ENCODE results near the gene MYO5B.

The MYO5B gene

GRCh38 chr18:49948975-49949374 lies 246.0 kb downstream of the MYO5B start:
- H3K36me3 Mint-ChIP-seq (ENCODE audit: low read depth) = no peaks in the 10 kb centered on the region
- H3K27ac Mint-ChIP-seq = no peak overlapping the region
- H3K27me3 Mint-ChIP-seq = peaks cover 3% of the 10 kb centered on the region
- no peaks in the 10 kb centered on the region for H3K4me1 Mint-ChIP-seq (ENCODE audit: low read depth)
- no peaks in the 10 kb centered on the region for H3K9me3 Mint-ChIP-seq
- no peak overlapping the region for H3K4me3 Mint-ChIP-seq
- intact Hi-C loops (cut with micrococcal nuclease) = no loop called here

- H3K36me3 Mint-ChIP-seq (ENCODE audit: low read depth) = no peaks in the 10 kb centered on the region
- no peaks in the 10 kb centered on the region for H3K4me1 Mint-ChIP-seq (ENCODE audit: low read depth)
- peaks cover 3% of the 10 kb centered on the region for H3K27me3 Mint-ChIP-seq
- intact Hi-C loops (cut with micrococcal nuclease) = no loop called here
- H3K4me3 Mint-ChIP-seq = no peak overlapping the region
- no peaks in the 10 kb centered on the region for H3K9me3 Mint-ChIP-seq
- no peak overlapping the region for H3K27ac Mint-ChIP-seq
These were observed 250.3 kb downstream of the MYO5B start for GRCh38 chr18:49944663-49945062.

- intact Hi-C loops (cut with micrococcal nuclease) = no loop called here
- Mint-ChIP-seq H3K27me3 (peaks cover 2% of the 10 kb centered on the region), H3K4me3 (no peak overlapping the region), H3K4me1 (ENCODE audit: low read depth) (no peaks in the 10 kb centered on the region), H3K36me3 (ENCODE audit: low read depth) (no peaks in the 10 kb centered on the region), H3K9me3 (no peaks in the 10 kb centered on the region), H3K27ac (no peak overlapping the region)
These were observed 258.1 kb downstream of the MYO5B start for GRCh38 chr18:49936821-49937220.

DNA sequence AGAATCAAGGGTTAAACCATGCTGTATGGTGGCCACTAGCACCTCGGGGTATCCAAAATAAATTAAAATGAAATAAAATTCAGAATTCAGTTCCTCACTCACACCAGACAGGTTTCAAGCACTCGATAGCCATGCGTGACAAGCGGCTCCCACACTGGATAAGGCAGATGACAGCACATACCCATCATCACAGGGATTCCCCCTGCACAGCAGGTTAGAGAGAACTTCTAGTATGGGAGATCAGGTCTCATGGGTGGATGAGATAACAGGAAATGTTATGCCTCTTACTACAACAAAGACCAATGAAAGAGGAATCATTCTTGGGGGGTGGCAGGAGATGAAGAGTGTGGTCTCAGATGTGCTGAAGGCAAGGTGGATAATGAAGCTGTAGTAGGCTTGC lies 259.7 kb downstream of the MYO5B start:
- H3K36me3 Mint-ChIP-seq (ENCODE audit: low read depth) = no peaks in the 10 kb centered on the region
- no peaks in the 10 kb centered on the region for H3K4me1 Mint-ChIP-seq (ENCODE audit: low read depth)
- intact Hi-C loops (cut with micrococcal nuclease) = no loop called here
- H3K4me3 Mint-ChIP-seq = no peak overlapping the region
- peaks cover 2% of the 10 kb centered on the region for H3K27me3 Mint-ChIP-seq
- H3K9me3 Mint-ChIP-seq = no peaks in the 10 kb centered on the region
- no peak overlapping the region for H3K27ac Mint-ChIP-seq

DNA sequence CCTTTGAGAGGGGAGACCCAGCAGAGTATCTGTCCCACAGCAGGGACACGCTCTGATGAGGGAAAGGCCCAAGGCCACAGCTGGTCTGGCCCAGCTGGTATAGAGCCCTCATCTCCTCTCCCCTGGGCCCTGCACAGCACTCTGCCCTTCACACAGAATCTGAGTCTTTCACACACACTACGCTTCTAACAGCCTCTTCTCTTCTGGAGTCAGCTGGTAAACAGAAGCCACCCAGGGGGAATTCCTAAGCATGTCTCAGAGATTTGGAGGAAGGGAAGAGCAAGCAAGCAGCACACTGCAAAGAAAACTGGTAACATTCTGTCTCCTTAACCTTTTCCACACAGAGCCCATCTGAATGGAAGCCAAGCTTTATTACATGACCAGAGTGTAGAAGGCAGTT lies 260.5 kb downstream of the MYO5B start:
- H3K27ac Mint-ChIP-seq = no peak overlapping the region
- no peaks in the 10 kb centered on the region for H3K9me3 Mint-ChIP-seq
- no peaks in the 10 kb centered on the region for H3K36me3 Mint-ChIP-seq (ENCODE audit: low read depth)
- H3K4me1 Mint-ChIP-seq (ENCODE audit: low read depth) = no peaks in the 10 kb centered on the region
- H3K4me3 Mint-ChIP-seq = no peak overlapping the region
- intact Hi-C loops (cut with micrococcal nuclease) = no loop called here
- peaks cover 2% of the 10 kb centered on the region for H3K27me3 Mint-ChIP-seq

DNA sequence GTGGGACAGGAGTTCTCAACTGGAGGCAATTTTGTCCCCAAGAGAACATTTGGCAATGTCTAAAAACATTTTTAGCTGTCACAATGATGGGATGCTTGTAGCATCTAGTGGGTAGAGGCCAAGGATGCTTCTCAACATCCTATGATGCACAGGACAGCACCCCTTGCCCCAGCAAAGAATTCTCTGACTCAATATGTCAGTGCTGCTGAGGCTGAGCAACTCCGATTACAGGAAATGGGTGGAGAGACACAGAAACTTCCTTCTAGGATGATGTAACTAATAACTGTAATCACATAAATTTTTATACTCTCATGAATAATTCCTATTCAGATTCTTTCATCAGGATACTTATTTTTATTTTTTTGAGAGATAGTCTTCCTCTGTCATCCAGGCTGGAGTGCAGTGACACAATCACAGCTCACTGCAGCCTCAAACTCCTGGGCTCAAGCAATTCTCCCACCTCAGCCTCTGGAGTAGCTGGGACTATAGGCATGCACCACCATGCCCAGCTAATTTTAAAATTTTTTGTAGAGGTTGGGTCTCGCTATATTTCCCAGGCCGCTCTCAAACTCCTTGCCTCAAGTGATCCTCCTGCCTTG lies 261.3 kb downstream of the MYO5B start:
- Mint-ChIP-seq H3K27ac (no peak overlapping the region), H3K4me3 (no peak overlapping the region), H3K9me3 (no peaks in the 10 kb centered on the region), H3K27me3 (peaks cover 2% of the 10 kb centered on the region), H3K4me1 (ENCODE audit: low read depth) (no peaks in the 10 kb centered on the region), H3K36me3 (ENCODE audit: low read depth) (no peaks in the 10 kb centered on the region)
- intact Hi-C loops (cut with micrococcal nuclease) = no loop called here

DNA sequence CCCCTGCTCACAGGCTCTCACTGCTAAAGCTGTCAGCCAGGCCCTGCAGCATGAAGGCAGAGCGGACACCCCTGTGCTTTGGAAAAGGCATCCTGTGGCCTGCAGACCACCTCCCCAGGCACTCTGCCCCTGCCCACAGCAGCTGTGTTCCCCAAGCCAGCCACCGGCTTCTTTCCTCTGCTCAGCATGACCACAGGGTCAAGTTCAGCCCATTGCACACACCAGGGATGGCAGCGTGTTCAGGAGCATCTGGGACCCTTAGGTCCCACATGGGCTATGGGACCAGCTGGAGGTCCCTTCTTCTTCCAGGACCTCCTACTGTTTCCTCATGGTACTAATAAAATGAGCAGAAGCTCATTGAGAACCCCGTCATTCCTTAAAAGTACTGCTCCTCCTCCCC lies 263.2 kb downstream of the MYO5B start:
- H3K27ac Mint-ChIP-seq = no peak overlapping the region
- H3K4me3 Mint-ChIP-seq = no peak overlapping the region
- no peaks in the 10 kb centered on the region for H3K4me1 Mint-ChIP-seq (ENCODE audit: low read depth)
- intact Hi-C loops (cut with micrococcal nuclease) = no loop called here
- no peaks in the 10 kb centered on the region for H3K9me3 Mint-ChIP-seq
- H3K36me3 Mint-ChIP-seq (ENCODE audit: low read depth) = no peaks in the 10 kb centered on the region
- H3K27me3 Mint-ChIP-seq = peaks cover 5% of the 10 kb centered on the region

DNA sequence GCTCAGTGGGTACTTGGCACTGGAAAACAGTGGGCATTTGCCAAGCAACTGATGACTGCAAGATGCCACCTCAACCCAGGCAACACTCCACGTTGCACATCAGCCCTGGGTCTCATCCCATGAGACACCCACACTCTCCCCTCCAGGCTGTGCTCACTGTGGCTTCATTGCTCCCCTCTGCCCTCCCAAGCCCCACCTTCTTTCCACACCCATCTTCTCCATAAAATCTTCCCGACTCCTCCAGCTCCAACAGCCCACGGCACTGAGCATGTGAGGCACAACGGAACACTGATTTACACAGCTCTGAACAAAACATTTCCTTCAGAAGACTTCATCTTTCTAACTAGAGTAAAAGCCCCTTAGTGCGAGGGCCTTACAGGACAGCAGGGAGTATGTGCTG lies 263.8 kb downstream of the MYO5B start:
- H3K27me3 Mint-ChIP-seq = peaks cover 5% of the 10 kb centered on the region
- H3K4me1 Mint-ChIP-seq (ENCODE audit: low read depth) = no peaks in the 10 kb centered on the region
- no peak overlapping the region for H3K4me3 Mint-ChIP-seq
- intact Hi-C loops (cut with micrococcal nuclease) = no loop called here
- H3K9me3 Mint-ChIP-seq = no peaks in the 10 kb centered on the region
- no peaks in the 10 kb centered on the region for H3K36me3 Mint-ChIP-seq (ENCODE audit: low read depth)
- H3K27ac Mint-ChIP-seq = no peak overlapping the region

GRCh38 chr18:49926106-49926745 lies 268.7 kb downstream of the MYO5B start:
- Mint-ChIP-seq H3K4me1 (ENCODE audit: low read depth) (peaks cover 3% of the 10 kb centered on the region), H3K27ac (no peak overlapping the region), H3K9me3 (no peaks in the 10 kb centered on the region), H3K27me3 (peaks cover 12% of the 10 kb centered on the region), H3K36me3 (ENCODE audit: low read depth) (no peaks in the 10 kb centered on the region), H3K4me3 (no peak overlapping the region)
- intact Hi-C loops (cut with micrococcal nuclease) = no loop called here

DNA sequence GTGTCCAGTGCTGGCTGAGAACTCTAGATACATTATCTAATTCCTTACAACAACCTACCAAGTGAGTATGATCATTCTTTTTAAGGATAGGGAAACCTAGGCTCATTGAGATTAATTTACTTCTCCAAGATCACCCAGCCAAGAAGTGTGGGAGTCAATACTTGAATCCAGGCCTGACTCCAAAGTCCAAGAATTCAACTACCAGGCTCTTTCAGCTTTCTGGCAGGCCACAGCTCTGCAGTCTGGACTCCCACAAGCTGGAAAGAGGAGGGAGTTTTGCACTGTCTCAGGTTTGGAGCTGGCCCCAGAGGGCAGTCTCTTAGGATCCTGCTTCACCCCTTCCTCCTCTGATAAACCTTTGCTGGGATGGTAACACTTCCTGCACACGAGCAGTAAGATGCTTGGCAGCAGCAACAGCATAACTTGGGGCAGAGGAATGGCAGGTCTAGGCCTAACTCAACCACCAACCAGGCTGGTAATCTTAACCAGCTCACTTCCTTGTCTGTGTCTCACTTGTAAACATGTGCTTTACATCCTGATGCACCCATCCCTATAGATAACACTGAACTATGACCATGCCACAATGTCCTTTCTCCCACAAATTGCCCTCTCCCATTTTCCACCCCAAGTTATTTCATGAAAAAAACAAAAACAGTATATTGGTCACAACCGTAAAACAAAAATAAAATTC lies 270.5 kb downstream of the MYO5B start:
- Mint-ChIP-seq H3K4me3 (no peak overlapping the region), H3K4me1 (ENCODE audit: low read depth) (peaks cover 9% of the 10 kb centered on the region), H3K9me3 (no peaks in the 10 kb centered on the region), H3K27ac (no peak overlapping the region), H3K27me3 (peaks cover 15% of the 10 kb centered on the region), H3K36me3 (ENCODE audit: low read depth) (no peaks in the 10 kb centered on the region)
- intact Hi-C loops (cut with micrococcal nuclease) = no loop called here

DNA sequence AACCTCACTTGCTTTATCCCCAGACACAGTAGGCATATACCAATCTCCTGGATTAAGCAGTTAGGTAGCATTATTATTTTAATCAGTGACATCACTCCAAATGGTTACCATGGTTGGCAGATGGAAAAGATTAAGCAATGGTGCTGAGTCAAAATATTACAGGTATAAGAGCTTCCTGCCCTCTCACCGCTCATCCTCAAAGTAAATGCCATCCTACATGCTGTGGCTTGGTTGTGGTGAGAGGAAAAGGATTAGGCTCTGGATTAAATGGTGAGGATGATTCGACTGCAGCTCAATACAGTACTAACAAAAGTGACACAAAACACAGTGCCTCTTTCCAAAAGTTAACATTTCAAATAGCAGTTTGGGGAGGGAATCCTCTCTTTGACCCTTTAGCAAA lies 272.7 kb downstream of the MYO5B start:
- Mint-ChIP-seq H3K27me3 (peaks cover 14% of the 10 kb centered on the region), H3K36me3 (ENCODE audit: low read depth) (no peaks in the 10 kb centered on the region)
- intact Hi-C loops (cut with micrococcal nuclease) = no loop called here

DNA sequence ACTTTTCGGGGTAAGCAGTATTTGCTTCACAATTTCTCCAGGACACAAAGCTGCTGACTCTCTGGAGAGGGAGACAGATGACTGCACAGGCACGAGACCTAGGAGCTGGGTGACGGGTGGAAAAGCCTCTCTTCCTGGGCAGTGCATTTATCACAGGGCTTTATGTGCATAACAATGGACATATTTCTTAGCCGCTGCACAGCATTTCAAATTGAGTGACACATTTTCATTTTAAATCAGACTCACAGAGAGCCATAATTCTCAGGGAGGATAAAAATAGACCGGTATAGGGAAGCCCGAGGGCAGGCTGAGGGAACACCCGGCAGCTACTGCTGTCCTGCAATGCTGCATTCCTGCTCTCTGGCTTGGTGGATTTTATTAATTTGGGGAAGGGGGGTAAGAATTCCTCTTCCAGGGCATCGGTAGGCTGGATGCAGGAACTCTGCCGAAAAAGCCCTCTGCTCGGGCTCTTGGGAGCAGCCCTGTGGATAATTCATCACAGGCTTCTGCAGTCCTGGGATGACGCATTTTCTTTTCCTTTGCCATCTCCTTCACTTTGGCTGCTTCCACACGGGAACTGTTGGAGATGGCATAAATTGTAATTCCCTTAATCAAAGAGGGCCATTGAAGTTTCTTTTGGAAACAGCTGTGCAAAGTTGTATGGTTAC lies 273.5 kb downstream of the MYO5B start:
- H3K4me1 Mint-ChIP-seq (ENCODE audit: low read depth) = peaks cover 9% of the 10 kb centered on the region
- peaks cover 14% of the 10 kb centered on the region for H3K27me3 Mint-ChIP-seq
- H3K36me3 Mint-ChIP-seq (ENCODE audit: low read depth) = no peaks in the 10 kb centered on the region
- no peak overlapping the region for H3K4me3 Mint-ChIP-seq
- no peaks in the 10 kb centered on the region for H3K9me3 Mint-ChIP-seq
- no peak overlapping the region for H3K27ac Mint-ChIP-seq
- intact Hi-C loops (cut with micrococcal nuclease) = no loop called here

More for the DNA sequence above, 272.7 kb downstream of the MYO5B start:
- no peak overlapping the region for H3K4me3 Mint-ChIP-seq
- no peak overlapping the region for H3K27ac Mint-ChIP-seq
- no peaks in the 10 kb centered on the region for H3K9me3 Mint-ChIP-seq
- peaks cover 9% of the 10 kb centered on the region for H3K4me1 Mint-ChIP-seq (ENCODE audit: low read depth)

DNA sequence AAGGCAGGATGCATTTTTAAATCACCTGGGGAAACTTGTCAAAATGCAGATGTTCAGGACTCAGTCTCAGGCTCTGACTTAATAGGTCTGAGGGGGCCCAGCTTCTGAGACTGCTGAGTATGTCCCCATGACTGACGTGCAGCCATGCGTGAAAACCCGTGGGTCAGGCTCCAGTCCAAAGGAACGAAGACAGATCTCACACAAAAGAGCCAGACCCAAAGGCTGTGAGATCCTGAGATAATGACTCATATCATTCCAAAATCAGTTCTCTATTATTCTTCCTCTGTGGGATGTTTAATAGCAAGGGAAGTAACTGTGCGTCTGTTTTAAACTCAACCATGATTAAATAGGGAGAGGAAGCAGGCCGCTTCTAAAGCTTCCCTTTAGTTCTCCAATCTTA lies 274.2 kb downstream of the MYO5B start:
- Mint-ChIP-seq H3K9me3 (no peaks in the 10 kb centered on the region), H3K4me3 (no peak overlapping the region), H3K27ac (no peak overlapping the region), H3K4me1 (ENCODE audit: low read depth) (peaks cover 9% of the 10 kb centered on the region), H3K27me3 (peaks cover 14% of the 10 kb centered on the region), H3K36me3 (ENCODE audit: low read depth) (no peaks in the 10 kb centered on the region)
- intact Hi-C loops (cut with micrococcal nuclease) = no loop called here

DNA sequence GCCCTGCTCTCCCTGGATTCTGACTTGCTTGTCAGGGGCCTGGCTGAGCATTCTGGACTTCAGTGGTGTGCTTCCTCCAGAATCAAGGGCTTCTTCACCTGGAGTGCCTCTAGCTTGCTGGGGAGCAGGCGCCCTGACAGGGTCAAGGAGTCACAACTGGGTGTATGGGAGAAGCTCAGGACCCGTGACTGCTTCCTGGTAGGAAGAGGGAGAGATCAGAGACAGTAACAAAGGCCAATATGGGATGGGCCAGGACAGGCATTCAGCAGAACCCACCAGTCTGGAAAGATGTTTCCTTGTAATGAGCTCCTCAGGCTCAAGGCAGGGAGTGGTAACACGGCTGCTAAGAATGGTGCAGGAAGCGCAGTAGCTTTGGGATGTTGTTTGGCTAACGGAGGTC lies 277.2 kb downstream of the MYO5B start:
- peaks cover 12% of the 10 kb centered on the region for H3K27me3 Mint-ChIP-seq
- H3K27ac Mint-ChIP-seq = no peak overlapping the region
- H3K9me3 Mint-ChIP-seq = peaks cover 2% of the 10 kb centered on the region
- H3K4me1 Mint-ChIP-seq (ENCODE audit: low read depth) = peaks cover 9% of the 10 kb centered on the region
- no peak overlapping the region for H3K4me3 Mint-ChIP-seq
- intact Hi-C loops (cut with micrococcal nuclease) = no loop called here
- no peaks in the 10 kb centered on the region for H3K36me3 Mint-ChIP-seq (ENCODE audit: low read depth)

Data from dendritic cell treated with granulocyte-macrophage colony-stimulating factor and Interleukin-4, amounts not matched to agents 40 ng/mL and 50 ng/mL, for 4 days (primary cell).